ENCODE data around the gene A2M. TPM values are rescaled to one million over a fixed set of nuclear protein-coding genes. Genes with fewer than 3 reads are reported as not detected.

Gene A2M
- total and polyA plus RNA-seq, 2 of the 13 experiments (the other 11 are each of a cell fraction or from before 2014, with no cell fraction given): 2,807 to 6,551 TPM

- TF ChIP-seq, protein P1, sequence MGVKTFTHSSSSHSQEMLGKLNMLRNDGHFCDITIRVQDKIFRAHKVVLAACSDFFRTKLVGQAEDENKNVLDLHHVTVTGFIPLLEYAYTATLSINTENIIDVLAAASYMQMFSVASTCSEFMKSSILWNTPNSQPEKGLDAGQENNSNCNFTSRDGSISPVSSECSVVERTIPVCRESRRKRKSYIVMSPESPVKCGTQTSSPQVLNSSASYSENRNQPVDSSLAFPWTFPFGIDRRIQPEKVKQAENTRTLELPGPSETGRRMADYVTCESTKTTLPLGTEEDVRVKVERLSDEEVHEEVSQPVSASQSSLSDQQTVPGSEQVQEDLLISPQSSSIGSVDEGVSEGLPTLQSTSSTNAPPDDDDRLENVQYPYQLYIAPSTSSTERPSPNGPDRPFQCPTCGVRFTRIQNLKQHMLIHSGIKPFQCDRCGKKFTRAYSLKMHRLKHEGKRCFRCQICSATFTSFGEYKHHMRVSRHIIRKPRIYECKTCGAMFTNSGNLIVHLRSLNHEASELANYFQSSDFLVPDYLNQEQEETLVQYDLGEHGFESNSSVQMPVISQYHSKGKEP (CRISPR knock-in tag; IDR thresholded peaks at IDR 0.05): no peak
- TF ChIP-seq, protein P2, sequence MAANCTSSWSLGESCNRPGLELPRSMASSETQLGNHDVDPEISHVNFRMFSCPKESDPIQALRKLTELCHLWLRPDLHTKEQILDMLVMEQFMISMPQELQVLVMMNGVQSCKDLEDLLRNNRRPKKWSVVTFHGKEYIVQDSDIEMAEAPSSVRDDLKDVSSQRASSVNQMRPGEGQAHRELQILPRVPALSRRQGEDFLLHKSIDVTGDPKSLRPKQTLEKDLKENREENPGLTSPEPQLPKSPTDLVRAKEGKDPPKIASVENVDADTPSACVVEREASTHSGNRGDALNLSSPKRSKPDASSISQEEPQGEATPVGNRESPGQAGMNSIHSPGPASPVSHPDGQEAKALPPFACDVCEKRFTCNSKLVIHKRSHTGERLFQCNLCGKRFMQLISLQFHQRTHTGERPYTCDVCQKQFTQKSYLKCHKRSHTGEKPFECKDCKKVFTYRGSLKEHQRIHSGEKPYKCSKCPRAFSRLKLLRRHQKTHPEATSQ (CRISPR knock-in tag; IDR thresholded peaks at IDR 0.05; ENCODE audit: borderline replicate concordance): no peak
- TF ChIP-seq ZNF607 (CRISPR knock-in tag; IDR thresholded peaks at IDR 0.05; ENCODE audit: borderline replicate concordance) (peak; percentile 6; the same call in 1 of the 2 replicates), ZNF781 (CRISPR knock-in tag; IDR thresholded peaks at IDR 0.05; ENCODE audit: borderline replicate concordance, not compliant biosample characterization) (no peak), ZNF883 (CRISPR knock-in tag; IDR thresholded peaks at IDR 0.05; ENCODE audit: not compliant biosample characterization) (peak; percentile 9), NFKB2 (CRISPR knock-in tag; IDR thresholded peaks at IDR 0.05; ENCODE audit: borderline replicate concordance) (peak; percentile 19; the same call in 1 of the 2 replicates), ZNF33B (CRISPR knock-in tag; IDR thresholded peaks at IDR 0.05) (no peak), KLF15 (CRISPR knock-in tag; IDR thresholded peaks at IDR 0.05; ENCODE audit: borderline replicate concordance) (no peak), DNMT1 (CRISPR knock-in tag; IDR thresholded peaks at IDR 0.05) (0 out of 2 replicates have a peak, but pooled peaks have one; percentile 27), MXD3 (CRISPR knock-in tag; IDR thresholded peaks at IDR 0.05) (no peak; the same call in 1 of the 2 replicates), REL (CRISPR knock-in tag; conservative IDR thresholded peaks at IDR 0.05) (no peak), SRY (CRISPR knock-in tag; IDR thresholded peaks at IDR 0.05) (peak; percentile 80; the same call in 1 of the 2 replicates), ZNF143 (CRISPR knock-in tag; IDR thresholded peaks at IDR 0.05) (peak; percentile 48; the same call in 1 of the 2 replicates), ZBTB42 (CRISPR knock-in tag; IDR thresholded peaks at IDR 0.05) (no peak; the same call in 1 of the 2 replicates), FOSL1 (CRISPR knock-in tag; IDR thresholded peaks at IDR 0.05; ENCODE audit: borderline replicate concordance) (no peak), SMARCE1 (IDR thresholded peaks at IDR 0.05; ENCODE audit: borderline replicate concordance) (no peak), MAFK (conservative IDR thresholded peaks at IDR 0.05 in 1 of 2, IDR thresholded peaks at IDR 0.05 in 1 of 2; ENCODE audit: low read length in 2 of 2) (no peak)
- TF ChIP-seq, protein P3, sequence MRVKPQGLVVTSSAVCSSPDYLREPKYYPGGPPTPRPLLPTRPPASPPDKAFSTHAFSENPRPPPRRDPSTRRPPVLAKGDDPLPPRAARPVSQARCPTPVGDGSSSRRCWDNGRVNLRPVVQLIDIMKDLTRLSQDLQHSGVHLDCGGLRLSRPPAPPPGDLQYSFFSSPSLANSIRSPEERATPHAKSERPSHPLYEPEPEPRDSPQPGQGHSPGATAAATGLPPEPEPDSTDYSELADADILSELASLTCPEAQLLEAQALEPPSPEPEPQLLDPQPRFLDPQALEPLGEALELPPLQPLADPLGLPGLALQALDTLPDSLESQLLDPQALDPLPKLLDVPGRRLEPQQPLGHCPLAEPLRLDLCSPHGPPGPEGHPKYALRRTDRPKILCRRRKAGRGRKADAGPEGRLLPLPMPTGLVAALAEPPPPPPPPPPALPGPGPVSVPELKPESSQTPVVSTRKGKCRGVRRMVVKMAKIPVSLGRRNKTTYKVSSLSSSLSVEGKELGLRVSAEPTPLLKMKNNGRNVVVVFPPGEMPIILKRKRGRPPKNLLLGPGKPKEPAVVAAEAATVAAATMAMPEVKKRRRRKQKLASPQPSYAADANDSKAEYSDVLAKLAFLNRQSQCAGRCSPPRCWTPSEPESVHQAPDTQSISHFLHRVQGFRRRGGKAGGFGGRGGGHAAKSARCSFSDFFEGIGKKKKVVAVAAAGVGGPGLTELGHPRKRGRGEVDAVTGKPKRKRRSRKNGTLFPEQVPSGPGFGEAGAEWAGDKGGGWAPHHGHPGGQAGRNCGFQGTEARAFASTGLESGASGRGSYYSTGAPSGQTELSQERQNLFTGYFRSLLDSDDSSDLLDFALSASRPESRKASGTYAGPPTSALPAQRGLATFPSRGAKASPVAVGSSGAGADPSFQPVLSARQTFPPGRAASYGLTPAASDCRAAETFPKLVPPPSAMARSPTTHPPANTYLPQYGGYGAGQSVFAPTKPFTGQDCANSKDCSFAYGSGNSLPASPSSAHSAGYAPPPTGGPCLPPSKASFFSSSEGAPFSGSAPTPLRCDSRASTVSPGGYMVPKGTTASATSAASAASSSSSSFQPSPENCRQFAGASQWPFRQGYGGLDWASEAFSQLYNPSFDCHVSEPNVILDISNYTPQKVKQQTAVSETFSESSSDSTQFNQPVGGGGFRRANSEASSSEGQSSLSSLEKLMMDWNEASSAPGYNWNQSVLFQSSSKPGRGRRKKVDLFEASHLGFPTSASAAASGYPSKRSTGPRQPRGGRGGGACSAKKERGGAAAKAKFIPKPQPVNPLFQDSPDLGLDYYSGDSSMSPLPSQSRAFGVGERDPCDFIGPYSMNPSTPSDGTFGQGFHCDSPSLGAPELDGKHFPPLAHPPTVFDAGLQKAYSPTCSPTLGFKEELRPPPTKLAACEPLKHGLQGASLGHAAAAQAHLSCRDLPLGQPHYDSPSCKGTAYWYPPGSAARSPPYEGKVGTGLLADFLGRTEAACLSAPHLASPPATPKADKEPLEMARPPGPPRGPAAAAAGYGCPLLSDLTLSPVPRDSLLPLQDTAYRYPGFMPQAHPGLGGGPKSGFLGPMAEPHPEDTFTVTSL (CRISPR knock-in tag; IDR thresholded peaks at IDR 0.05; ENCODE audit: borderline replicate concordance): no peak
- TF ChIP-seq, protein P4, sequence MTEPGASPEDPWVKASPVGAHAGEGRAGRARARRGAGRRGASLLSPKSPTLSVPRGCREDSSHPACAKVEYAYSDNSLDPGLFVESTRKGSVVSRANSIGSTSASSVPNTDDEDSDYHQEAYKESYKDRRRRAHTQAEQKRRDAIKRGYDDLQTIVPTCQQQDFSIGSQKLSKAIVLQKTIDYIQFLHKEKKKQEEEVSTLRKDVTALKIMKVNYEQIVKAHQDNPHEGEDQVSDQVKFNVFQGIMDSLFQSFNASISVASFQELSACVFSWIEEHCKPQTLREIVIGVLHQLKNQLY (CRISPR knock-in tag; IDR thresholded peaks at IDR 0.05): no peak
Measured at GRCh38 chr12:9064815-9065606, 50.7 kb downstream of the A2M start (continued).

Measured in HepG2 (cell line).